Keratinocyte (primary cell): ENCODE results near the gene BTBD1.

ENCODE experiments used
- EZH2 ChIP-seq: IDR thresholded peaks from one replicate; pipeline ENCODE4 v1.6.1; 2012; ENCODE audit warnings: inconsistent platforms, mild to moderate bottlenecking, low read length, moderate library complexity
- TF ChIP-seq, protein P1 (sequence below), 3 experiments: IDR thresholded peaks in 1 of 3; conservative IDR thresholded peaks in 1 of 3; optimal IDR thresholded peaks in 1 of 3; 2 replicates in 2 of 3; 3 replicates in 1 of 3; pipeline versions ENCODE3 to v1.5.1; 2011; ENCODE audit warnings: low read length in 3 of 3, mild to moderate bottlenecking in 3 of 3, moderate library complexity in 2 of 3, control low read depth in 1 of 3, inconsistent platforms in 1 of 3; ENCODE audit not compliant: insufficient read depth in 2 of 3; ENCODE audit errors: extremely low read depth in 1 of 3

DNA sequence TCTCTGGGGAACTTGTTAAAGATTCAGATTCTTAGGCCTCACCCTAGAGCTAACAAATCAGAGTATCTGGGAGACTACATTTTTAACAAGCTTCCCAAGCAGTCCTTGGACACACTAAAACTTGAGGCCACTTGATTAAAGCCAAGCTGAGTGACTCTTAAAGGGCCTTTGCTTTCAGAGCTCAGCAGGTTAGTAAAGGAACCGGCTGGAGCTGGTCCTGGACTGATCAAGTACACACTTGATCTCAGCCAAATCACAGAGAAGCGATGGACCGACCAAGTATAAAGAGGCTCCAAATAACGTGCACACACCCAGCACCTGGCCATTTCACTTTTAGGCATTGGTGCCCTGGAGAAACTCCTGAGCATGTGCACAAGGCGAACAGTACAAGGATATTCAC, 27.5 kb upstream of the BTBD1 start:
- no peak for TF ChIP-seq EZH2
- TF ChIP-seq, protein P1, sequence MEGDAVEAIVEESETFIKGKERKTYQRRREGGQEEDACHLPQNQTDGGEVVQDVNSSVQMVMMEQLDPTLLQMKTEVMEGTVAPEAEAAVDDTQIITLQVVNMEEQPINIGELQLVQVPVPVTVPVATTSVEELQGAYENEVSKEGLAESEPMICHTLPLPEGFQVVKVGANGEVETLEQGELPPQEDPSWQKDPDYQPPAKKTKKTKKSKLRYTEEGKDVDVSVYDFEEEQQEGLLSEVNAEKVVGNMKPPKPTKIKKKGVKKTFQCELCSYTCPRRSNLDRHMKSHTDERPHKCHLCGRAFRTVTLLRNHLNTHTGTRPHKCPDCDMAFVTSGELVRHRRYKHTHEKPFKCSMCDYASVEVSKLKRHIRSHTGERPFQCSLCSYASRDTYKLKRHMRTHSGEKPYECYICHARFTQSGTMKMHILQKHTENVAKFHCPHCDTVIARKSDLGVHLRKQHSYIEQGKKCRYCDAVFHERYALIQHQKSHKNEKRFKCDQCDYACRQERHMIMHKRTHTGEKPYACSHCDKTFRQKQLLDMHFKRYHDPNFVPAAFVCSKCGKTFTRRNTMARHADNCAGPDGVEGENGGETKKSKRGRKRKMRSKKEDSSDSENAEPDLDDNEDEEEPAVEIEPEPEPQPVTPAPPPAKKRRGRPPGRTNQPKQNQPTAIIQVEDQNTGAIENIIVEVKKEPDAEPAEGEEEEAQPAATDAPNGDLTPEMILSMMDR (optimal IDR thresholded peaks at IDR 0.05 in 1 of 3, IDR thresholded peaks at IDR 0.05 in 1 of 3, conservative IDR thresholded peaks at IDR 0.05 in 1 of 3; ENCODE audit: extremely low read depth in 1 of 3, insufficient read depth in 2 of 3, low read length in 3 of 3): no peak
